Measurements from ENCODE around the gene AP1B1.

- TF ChIP-seq REST (IDR thresholded peaks at IDR 0.05) (no peak), CTCF (IDR thresholded peaks at IDR 0.05; ENCODE audit: low read depth, low read length, missing input control) (no peak), MAX (IDR thresholded peaks at IDR 0.05) (no peak), EGR1 (IDR thresholded peaks at IDR 0.05; ENCODE audit: low read depth in 2 of 2) (no peak), GABPA (IDR thresholded peaks at IDR 0.05 in 1 of 2, conservative IDR thresholded peaks at IDR 0.05 in 1 of 2) (no peak), RAD21 (IDR thresholded peaks at IDR 0.05) (no peak), SP1 (IDR thresholded peaks at IDR 0.05) (no peak), JUND (IDR thresholded peaks at IDR 0.05) (no peak), NR2F2 (IDR thresholded peaks at IDR 0.05) (no peak), ATF3 (IDR thresholded peaks at IDR 0.05) (no peak), TAF1 (conservative IDR thresholded peaks at IDR 0.05) (no peak)
Measured at GRCh38 chr22:29308148-29308790, 80.1 kb downstream of the AP1B1 start.
